CD4-positive, alpha-beta T cell treated with Interleukin-1 beta for 1 hour (primary cell): Measurements from ENCODE around the gene ZBTB1.

Source experiments
- DNase-seq, 2 donors: peaks; one replicate each; pipeline ENCODE4 v3.0.0-alpha.2; 2020 to 2022

The ZBTB1 gene

GRCh38 chr14:64504310-64504896, at the start of gene ZBTB1:
Gene ZBTB1 (plus strand): TSS chr14:64504770. CDS start chr14:64521505, 16,735 bp downstream.
- DNase-seq = peak; percentile 87 to 91

- no peak for DNase-seq
Measured at GRCh38 chr14:64459405-64460136, 45.0 kb upstream of the ZBTB1 start.

GRCh38 chr14:64461221-64461620, 43.3 kb upstream of the ZBTB1 start:
- DNase-seq = no peak

GRCh38 chr14:64463195-64463594, 41.4 kb upstream of the ZBTB1 start:
- no peak for DNase-seq

GRCh38 chr14:64463873-64464272, 40.7 kb upstream of the ZBTB1 start:
- no peak for DNase-seq

GRCh38 chr14:64464651-64465050, 39.9 kb upstream of the ZBTB1 start:
- no peak for DNase-seq

- peak; percentile 72 to 77 for DNase-seq
Measured at GRCh38 chr14:64465191-64465822, 39.3 kb upstream of the ZBTB1 start, which contains the start of gene AKAP5. Gene AKAP5 (plus strand): TSS chr14:64465499. CDS start chr14:64468395, 2,896 bp downstream.

- no peak for DNase-seq
Measured at GRCh38 chr14:64465831-64466554, 38.6 kb upstream of the ZBTB1 start.

GRCh38 chr14:64467101-64467500, 37.5 kb upstream of the ZBTB1 start:
- no peak for DNase-seq

- no peak for DNase-seq
Measured at GRCh38 chr14:64467566-64467965, 37.0 kb upstream of the ZBTB1 start.

GRCh38 chr14:64468451-64468850, 36.1 kb upstream of the ZBTB1 start:
- DNase-seq = no peak

GRCh38 chr14:64474041-64474440, 30.5 kb upstream of the ZBTB1 start:
- no peak for DNase-seq

GRCh38 chr14:64474698-64475097, 29.9 kb upstream of the ZBTB1 start:
- DNase-seq = no peak

- no peak for DNase-seq
Measured at GRCh38 chr14:64475585-64476273, 28.8 kb upstream of the ZBTB1 start.

- DNase-seq = no peak
Measured at GRCh38 chr14:64476438-64476837, 28.1 kb upstream of the ZBTB1 start.

GRCh38 chr14:64478634-64479250, 25.8 kb upstream of the ZBTB1 start:
- DNase-seq = peak in 1 of 2 donors; percentile 64

- no peak for DNase-seq
Measured at GRCh38 chr14:64488590-64489099, 15.9 kb upstream of the ZBTB1 start.

GRCh38 chr14:64491637-64492036, 12.9 kb upstream of the ZBTB1 start:
- DNase-seq = no peak

GRCh38 chr14:64493455-64493854, 11.1 kb upstream of the ZBTB1 start:
- DNase-seq = no peak

- no peak for DNase-seq
Measured at GRCh38 chr14:64495252-64495651, 9.3 kb upstream of the ZBTB1 start.

GRCh38 chr14:64496764-64497163, 7.8 kb upstream of the ZBTB1 start:
- no peak for DNase-seq

GRCh38 chr14:64500088-64500487, 4.5 kb upstream of the ZBTB1 start:
- no peak for DNase-seq
